Stimulated activated CD8-positive, alpha-beta memory T cell treated with anti-CD3 and anti-CD28 coated beads, Interleukin-4, amount 100 ng/mL, for 1 hour (primary cell): ENCODE results near the gene ERC2.
"Not testable (repeated sequence)": the region's sequence is repeated elsewhere in the genome, so short reads cannot be mapped to it uniquely, and the experiment has no call there.

Experiments
- DNase-seq, 2 donors: peaks; one replicate each; pipeline ENCODE4 v3.0.0-alpha.2; 2020; ENCODE audit warnings: low read depth in 2 of 2, low spot score in 1 of 2

Gene ERC2

GRCh38 chr3:56468184-56469106, at the start of gene ERC2:
ERC2 (minus strand) TSS chr3:56468467.
- DNase-seq = no peak

- DNase-seq = no peak
Observed at GRCh38 chr3:56502738-56503137, 34.5 kb upstream of the ERC2 start.

DNA sequence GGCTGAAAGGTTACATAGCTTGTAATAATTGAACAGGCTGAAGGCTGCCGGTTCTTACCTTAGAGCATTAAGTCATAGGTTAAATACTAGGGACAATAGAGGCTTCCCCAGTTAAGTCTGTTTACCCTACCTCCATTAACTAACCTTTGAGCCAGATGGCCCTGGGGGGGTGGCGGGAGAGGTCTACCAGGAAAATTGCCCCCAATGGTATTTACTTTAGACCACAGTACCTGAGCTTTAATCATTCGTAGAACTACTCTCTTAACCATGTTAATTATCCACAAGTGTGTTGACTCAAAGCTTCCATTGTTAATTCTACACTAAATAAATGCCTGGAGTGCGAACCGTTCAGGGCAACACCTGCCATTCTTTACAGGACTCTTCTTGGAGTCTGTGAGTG, 28.1 kb upstream of the ERC2 start:
- DNase-seq = not testable (repeated sequence)

- peak; percentile 17 to 39 for DNase-seq
Observed at GRCh38 chr3:56494679-56495322, 26.5 kb upstream of the ERC2 start.

DNA sequence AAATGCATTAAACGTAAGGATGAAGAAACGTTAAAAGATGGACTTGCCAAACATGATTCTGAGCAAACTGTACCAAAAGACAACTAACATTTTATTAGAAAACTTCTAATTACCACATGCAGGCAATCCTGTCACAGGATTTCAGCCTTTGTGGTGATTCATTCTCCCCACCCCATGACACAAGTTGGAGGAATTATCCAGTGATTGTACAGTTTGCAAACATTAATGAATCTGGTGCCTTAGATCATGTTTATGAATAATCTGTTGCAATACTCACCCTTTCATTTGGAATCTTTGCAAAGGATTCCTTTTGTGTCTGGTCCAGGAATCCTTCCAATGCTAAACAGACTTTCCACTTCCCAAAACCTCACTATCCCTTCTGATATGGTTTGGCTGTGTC, 23.3 kb upstream of the ERC2 start:
- no peak for DNase-seq

GRCh38 chr3:56488812-56489600, 20.7 kb upstream of the ERC2 start:
- no peak for DNase-seq

DNA sequence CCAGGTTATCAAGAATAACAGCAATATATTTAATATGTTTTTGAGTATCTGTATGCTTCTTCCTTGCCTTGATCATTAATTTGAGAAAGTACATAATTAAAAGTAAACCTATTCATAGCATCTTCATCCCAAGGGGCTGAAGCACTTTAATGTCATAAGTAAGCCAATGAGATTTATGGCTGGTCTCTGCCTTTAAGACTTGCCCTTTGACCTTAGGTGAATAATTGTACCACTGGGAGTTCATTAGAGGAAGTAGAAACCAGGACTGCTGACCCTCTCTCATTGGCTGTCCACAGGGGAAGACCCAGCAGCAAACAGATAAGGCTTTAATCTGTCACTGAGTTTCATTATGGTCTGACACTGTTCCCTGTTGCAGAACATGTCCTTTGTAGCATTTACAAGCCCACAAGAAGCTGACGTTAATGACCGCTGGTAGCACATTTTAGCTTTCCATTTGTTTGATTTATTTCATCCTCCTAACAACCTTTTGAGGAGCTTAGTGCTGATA, 16.3 kb upstream of the ERC2 start:
- no peak for DNase-seq

- no peak for DNase-seq
Observed at GRCh38 chr3:56484122-56484521, 15.9 kb upstream of the ERC2 start.

GRCh38 chr3:56477646-56478045, 9.4 kb upstream of the ERC2 start:
- no peak for DNase-seq

- no peak for DNase-seq
Observed at GRCh38 chr3:56476771-56477170, 8.5 kb upstream of the ERC2 start.

- DNase-seq = no peak
Observed at GRCh38 chr3:56471771-56472170, 3.5 kb upstream of the ERC2 start.

GRCh38 chr3:56469141-56469540, 874 bp upstream of the ERC2 start:
- no peak for DNase-seq

DNA sequence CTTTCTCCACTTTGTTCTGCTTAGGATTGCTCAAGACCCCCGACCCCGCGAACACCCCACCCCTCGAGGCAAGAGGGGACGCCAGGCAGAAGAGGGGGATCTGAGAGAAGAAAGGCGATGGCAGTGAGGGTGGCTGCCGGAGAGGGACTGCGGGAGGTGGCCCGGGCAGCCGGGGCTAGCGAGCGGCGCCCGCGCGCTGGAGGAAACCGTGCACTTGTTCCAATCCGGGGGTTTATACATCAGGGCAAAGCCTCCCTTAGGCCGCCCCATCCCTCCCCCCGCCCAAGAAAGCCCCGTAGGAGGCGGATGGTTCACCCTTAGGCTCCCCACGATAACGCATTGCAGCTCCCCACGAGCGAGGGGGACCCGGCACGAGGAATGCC, 475 bp downstream of the ERC2 start:
- no peak for DNase-seq

GRCh38 chr3:56467108-56467507, 1.2 kb downstream of the ERC2 start:
- no peak for DNase-seq

GRCh38 chr3:56459719-56460118, 8.5 kb downstream of the ERC2 start:
- no peak for DNase-seq

GRCh38 chr3:56459104-56459496, 9.2 kb downstream of the ERC2 start:
- no peak for DNase-seq

DNA sequence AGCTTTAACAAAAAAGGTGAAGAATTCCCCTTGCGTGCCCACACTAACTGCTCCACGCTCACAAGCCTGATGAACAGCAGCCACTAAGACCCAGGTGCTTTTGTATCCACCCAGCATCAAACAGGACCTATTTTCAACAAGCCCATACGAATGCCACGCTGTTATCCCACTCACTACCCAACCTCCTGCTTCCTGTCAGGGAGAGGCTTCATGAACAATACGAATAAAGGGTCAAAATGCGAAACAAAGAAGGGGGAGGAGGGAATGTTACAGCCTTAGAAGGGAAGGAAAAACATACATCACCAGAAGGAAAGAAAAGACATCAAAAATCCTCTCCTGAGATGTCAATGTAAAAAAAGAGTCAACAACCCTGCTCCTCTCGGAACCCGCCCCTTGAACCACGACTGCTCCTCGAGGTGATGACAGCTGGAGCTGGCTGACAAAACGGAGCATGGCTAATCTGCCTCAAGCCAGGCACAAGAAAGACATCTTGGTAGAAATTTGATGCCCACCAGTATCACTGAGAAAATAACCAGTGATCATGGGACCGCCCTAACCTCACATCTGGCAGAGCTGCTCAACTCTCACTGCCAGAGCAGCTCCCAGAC, 9.7 kb downstream of the ERC2 start:
- DNase-seq = no peak

GRCh38 chr3:56456117-56456516, 12.2 kb downstream of the ERC2 start:
- DNase-seq = no peak

DNA sequence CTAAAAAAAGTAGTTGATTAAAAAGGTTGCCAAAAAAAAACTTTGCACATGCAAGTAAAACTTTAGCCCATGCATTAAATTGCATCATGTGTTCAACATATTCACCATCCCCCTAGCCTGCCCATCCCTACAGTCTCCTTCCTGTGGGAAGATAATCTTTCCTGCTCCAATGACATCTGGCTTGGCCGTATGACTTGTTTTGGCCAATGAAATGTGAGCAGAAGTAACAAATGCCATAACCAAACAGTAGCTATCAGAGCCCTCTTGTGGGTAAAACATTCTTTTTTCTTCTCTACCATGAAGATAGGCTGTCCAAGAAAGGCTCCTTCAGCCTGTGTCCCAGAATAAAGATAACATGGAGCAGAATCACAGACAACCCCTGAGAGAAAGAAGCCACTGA, 15.3 kb downstream of the ERC2 start:
- DNase-seq = no peak

DNA sequence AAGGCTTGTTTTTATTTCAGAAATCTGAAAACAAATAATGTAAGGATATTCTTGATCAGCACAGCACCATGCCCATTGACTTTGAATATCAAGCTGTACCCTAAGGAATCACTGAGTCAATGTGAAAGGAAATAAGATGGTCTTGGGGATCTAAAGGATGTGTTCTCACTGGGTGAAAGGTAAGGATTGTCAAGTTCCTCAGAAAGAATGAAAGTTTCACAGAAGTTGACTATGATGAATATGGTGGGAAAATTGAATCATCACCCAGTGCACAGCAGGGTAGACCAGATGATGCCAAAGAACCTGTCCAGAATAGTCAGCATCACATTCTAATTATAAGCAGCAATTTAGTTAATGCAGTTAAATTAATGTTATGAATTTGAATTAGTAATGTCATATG, 16.2 kb downstream of the ERC2 start:
- DNase-seq = no peak

DNA sequence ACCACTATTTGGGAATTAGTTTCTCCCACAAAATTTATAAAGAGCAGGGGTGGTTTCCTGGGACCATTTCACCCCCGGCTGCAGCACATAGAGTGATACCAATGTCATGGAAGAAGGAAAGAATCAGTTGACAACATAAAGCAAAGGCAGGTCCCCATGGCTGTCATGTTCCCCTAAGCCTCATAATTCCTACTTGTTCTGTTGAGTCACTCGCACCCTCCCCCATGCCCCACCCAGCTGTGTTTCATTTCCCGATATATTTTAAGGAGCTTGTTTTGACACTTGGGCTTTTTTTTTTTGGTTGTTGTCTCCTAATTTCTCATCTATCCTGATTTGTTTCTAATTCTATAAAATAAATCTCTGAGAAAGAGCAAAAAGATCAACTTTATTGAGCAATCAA, 24.9 kb downstream of the ERC2 start:
- DNase-seq = no peak
